22Rv1 (cell line): Measurements from ENCODE around the gene LAP3.
"Not testable (repeated sequence)": the region's sequence is repeated elsewhere in the genome, so short reads cannot be mapped to it uniquely, and the experiment has no call there.

Experiments
- H3K27ac ChIP-seq: fragments of 450-650 bp; 2 replicates; pipeline ENCODE4 v1.5.1; 2017
- ZFX ChIP-seq: fragments of 450-650 bp; IDR thresholded peaks from 2 replicates; pipeline ENCODE4 v1.6.1; 2017; ENCODE audit warnings: antibody characterized with exemption, borderline replicate concordance
- TF ChIP-seq, protein P1 (sequence below): fragments of 450-650 bp; IDR thresholded peaks from 2 replicates; pipeline ENCODE4 v1.5.1; 2017; ENCODE audit warnings: mild to moderate bottlenecking

The LAP3 gene

DNA sequence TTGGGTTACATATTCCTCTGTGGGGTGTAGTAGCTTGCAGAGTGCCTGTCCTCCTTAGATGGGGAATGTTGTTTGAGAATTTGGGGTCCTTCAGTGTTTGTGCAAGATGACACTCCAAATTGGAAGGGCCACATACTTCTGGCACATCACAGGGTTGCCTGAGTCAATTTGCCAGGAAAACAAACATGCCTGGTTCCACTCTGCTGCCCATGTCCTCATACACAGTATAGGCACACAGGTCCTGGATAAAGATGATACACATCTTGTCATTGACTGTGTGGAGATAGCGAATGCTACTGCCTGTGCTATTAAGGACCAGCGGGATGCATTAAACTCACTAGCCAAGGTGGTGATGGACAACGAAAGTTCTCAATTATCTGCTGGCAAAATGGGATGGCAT, 11.2 kb upstream of the LAP3 start:
- TF ChIP-seq, protein P1, sequence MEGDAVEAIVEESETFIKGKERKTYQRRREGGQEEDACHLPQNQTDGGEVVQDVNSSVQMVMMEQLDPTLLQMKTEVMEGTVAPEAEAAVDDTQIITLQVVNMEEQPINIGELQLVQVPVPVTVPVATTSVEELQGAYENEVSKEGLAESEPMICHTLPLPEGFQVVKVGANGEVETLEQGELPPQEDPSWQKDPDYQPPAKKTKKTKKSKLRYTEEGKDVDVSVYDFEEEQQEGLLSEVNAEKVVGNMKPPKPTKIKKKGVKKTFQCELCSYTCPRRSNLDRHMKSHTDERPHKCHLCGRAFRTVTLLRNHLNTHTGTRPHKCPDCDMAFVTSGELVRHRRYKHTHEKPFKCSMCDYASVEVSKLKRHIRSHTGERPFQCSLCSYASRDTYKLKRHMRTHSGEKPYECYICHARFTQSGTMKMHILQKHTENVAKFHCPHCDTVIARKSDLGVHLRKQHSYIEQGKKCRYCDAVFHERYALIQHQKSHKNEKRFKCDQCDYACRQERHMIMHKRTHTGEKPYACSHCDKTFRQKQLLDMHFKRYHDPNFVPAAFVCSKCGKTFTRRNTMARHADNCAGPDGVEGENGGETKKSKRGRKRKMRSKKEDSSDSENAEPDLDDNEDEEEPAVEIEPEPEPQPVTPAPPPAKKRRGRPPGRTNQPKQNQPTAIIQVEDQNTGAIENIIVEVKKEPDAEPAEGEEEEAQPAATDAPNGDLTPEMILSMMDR, result no peak
- TF ChIP-seq ZFX, result no peak
- no peak overlapping the region for H3K27ac ChIP-seq

DNA sequence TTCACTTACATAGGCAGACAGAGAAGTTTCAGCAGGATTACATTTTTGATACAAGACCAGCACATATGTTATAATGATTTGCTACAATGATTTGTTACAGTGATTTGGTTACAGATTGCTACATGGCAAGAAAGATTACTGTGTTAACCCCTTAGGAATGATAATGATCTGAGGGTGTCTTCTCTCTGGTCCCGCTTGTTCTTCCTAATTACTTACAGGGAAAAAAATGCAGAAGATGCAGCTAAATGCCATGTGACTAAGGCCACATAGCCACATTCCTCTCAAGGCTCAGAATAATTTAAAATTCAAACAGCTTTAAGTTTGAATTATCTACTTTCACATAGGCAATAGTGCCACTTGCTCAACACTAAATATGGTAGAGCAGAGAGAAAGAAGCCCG, 9.7 kb upstream of the LAP3 start:
- H3K27ac ChIP-seq, result no peak overlapping the region
- TF ChIP-seq ZFX, result no peak
- TF ChIP-seq, protein P1, result no peak

DNA sequence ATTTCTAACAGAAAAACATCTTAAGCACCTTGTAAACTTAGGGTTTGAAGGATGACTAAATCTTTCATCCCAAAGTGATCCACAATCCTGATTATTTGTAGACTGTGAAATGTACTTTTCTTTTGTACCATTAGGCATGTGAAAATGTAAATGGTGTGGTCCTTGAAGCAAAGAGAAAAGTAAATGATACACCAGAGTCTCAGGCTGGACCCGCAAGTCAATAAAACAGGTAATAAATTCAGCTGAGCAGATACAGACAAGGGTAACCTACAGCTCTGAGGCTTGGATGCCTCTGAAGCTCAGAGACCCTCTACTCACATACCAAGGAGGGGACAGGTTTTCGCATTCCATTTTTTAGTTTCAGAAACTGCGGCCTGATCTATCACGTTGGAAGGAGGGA, 2.8 kb upstream of the LAP3 start:
- TF ChIP-seq, protein P1, result no peak
- TF ChIP-seq ZFX, result no peak
- H3K27ac ChIP-seq, result no peak overlapping the region

DNA sequence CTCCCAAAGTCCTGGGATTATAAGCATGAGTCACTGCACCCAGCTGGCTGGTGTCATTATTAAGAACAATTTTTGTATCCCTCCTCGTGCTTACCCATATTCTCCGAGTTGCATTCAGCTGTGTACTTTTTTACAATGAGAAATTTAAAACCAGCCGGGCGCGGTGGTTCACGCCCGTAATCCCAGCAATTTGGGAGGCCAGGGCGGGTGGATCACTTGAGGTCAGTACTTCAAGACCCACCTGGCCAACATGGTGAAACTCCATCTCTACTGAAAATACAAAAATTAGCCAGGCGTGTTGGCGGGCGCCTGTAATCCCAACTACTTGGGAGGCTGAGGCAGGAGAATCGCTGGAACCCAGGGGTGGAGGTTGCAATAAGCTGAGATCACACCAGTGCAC, 1.8 kb upstream of the LAP3 start:
- H3K27ac ChIP-seq, result not testable (repeated sequence)

DNA sequence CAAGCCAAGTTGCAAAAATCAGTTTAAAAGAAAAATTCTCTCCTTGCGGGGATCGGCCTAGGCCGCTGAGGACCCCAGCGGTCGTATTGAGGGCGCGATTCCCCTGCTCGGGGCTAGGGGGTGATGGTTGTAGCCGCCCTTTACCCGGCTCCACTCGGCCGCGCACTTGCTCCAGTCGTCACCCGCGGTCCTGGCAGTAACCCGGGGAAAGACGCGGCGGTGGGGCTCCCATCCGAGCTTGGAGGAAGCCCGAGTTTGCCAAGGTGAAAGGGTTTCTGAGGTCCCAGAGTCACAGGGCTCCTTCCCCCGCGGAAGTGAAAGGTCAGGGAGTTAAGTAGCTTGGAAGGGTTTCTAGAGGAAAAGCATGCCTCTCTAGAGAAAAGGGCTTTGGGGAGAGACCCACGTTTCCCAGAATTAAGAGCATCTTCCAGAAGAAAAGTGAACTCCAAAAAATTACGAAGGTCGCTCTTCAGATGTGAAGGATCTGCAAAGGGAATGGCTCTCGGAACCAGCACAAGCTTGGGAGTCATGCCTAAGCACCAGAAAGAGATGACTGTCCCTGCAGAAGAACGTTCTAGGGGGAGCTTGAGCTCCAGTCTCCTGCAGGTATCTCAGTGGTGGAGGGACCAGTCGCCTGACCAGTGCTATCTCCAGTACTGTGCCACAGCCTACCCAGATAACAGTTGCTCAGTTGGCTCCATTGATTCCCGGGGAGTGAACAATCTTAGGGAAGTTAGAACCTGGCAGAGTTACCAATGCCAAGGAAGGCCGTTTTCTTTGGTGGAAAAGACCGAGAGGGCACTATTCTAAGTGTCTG, 875 bp downstream of the LAP3 start:
- H3K27ac ChIP-seq, result peak overlapping the region; percentile 61
- no peak for TF ChIP-seq ZFX
- TF ChIP-seq, protein P1, result no peak; the same call in 1 of the 2 replicates

DNA sequence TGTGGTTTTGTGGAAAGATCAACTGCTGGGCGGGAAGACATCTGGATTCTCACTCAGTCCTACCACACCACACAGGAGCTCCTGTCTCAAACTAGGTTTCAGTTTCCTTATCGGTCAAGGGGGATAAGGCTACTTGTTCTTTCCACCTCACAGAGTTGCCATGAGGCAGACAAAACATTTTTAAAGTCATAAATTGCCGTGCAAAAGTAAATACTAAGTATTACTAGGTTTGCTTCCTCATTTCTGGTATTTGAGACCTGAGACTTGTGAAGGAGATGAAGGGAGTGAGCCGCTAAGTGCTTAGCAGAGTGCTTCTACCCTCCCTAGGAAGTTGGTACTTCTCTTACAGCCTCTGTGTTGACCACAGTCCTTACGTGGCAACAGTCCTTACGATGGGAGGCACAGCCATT, 1.5 kb downstream of the LAP3 start:
- no peak overlapping the region for H3K27ac ChIP-seq

DNA sequence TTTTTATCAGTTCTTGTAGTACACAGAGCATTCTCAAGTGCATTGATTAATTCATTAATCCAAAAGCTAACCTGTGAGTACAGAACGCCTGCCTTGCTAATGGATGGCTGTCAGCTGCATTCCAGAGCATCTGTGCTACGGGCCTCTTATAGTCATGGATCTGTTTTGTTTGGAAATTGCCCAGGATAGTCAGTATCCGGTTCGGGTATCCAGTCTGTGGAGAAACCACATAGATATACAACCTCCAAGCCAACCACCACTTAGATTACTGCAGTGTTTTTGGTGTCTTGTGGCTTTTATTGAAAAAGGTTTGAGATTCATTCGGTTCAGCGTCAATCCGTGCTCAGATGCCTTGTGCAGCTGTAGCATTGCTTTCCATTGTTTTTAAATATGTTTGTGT, 4.0 kb downstream of the LAP3 start:
- TF ChIP-seq ZFX, result no peak
- TF ChIP-seq, protein P1, result no peak

More for the DNA sequence above, 1.5 kb downstream of the LAP3 start:
- TF ChIP-seq, protein P1, result no peak
- no peak for TF ChIP-seq ZFX

DNA sequence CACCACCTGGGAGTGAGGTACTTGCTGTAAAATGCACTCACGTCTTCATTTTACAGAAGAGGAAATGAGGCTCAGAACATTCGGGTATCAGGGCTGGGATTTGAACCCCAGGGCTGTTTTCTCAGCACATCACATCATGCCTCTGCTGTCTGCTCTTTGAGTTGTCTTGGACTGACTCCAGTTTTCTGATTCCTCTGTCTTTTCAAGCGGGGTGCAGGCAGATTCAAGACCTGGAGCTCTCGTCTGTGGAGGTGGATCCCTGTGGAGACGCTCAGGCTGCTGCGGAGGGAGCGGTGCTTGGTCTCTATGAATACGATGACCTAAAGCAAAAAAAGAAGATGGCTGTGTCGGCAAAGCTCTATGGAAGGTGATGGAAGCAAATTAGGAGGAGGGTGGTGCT, 6.3 kb downstream of the LAP3 start:
- TF ChIP-seq, protein P1, result no peak
- TF ChIP-seq ZFX, result no peak
- no peak overlapping the region for H3K27ac ChIP-seq

More for the DNA sequence above, 4.0 kb downstream of the LAP3 start:
- no peak overlapping the region for H3K27ac ChIP-seq
